ENCODE results near the gene GRHL1. TPM values are rescaled to one million over a fixed set of nuclear protein-coding genes. Genes with fewer than 3 reads are reported as not detected.

Gene GRHL1
- 1.3 TPM in 1 of 2 replicates, not detected in the other for total RNA-seq (ENCODE audit: low replicate concordance)

GRCh38 chr2:9951522-9952285 lies at the start of gene GRHL1:
Gene GRHL1 (plus strand): TSS chr2:9951693. CDS start chr2:9951834, 141 bp downstream.
- peak within 1 kb of the TSS; percentile 67 for H3K4me3 ChIP-seq (ENCODE audit: low read depth, low read length)
- peak; percentile 82 for DNase-seq (ENCODE audit: low read depth)
- TF ChIP-seq CTCF (IDR thresholded peaks at IDR 0.05; ENCODE audit: insufficient read depth, low read length), result no peak

GRCh38 chr2:9905413-9905812 lies 46.1 kb upstream of the GRHL1 start:
- no peak for DNase-seq (ENCODE audit: low read depth)
- no peak overlapping the region for H3K4me3 ChIP-seq (ENCODE audit: low read depth, low read length)
- no peak for TF ChIP-seq CTCF (IDR thresholded peaks at IDR 0.05; ENCODE audit: insufficient read depth, low read length)

- no peak for DNase-seq (ENCODE audit: low read depth)
- no peak overlapping the region for H3K4me3 ChIP-seq (ENCODE audit: low read depth, low read length)
- TF ChIP-seq CTCF (IDR thresholded peaks at IDR 0.05; ENCODE audit: insufficient read depth, low read length), result no peak
These were observed 44.1 kb upstream of the GRHL1 start for GRCh38 chr2:9907402-9907801.

- TF ChIP-seq CTCF (IDR thresholded peaks at IDR 0.05; ENCODE audit: insufficient read depth, low read length), result no peak
- no peak overlapping the region for H3K4me3 ChIP-seq (ENCODE audit: low read depth, low read length)
- no peak for DNase-seq (ENCODE audit: low read depth)
These were observed 42.9 kb upstream of the GRHL1 start for GRCh38 chr2:9908639-9909038.

- no peak for TF ChIP-seq CTCF (IDR thresholded peaks at IDR 0.05; ENCODE audit: insufficient read depth, low read length)
- H3K4me3 ChIP-seq (ENCODE audit: low read depth, low read length), result no peak overlapping the region
- DNase-seq (ENCODE audit: low read depth), result peak; percentile 27
These were observed 42.4 kb upstream of the GRHL1 start for GRCh38 chr2:9909106-9909505.

GRCh38 chr2:9910699-9911098 lies 40.8 kb upstream of the GRHL1 start:
- TF ChIP-seq CTCF (IDR thresholded peaks at IDR 0.05; ENCODE audit: insufficient read depth, low read length), result no peak
- DNase-seq (ENCODE audit: low read depth), result no peak
- H3K4me3 ChIP-seq (ENCODE audit: low read depth, low read length), result no peak overlapping the region

Measured in fibroblast of the aortic adventitia (primary cell).